GM19025 (cell line): ENCODE results near the gene STK4.
"Not testable (repeated sequence)": the region's sequence is repeated elsewhere in the genome, so short reads cannot be mapped to it uniquely, and the experiment has no call there.

Experiments used
- ATAC-seq: cut with Tn5 transposase; IDR thresholded peaks from one replicate; pipeline ENCODE4 v1.9.1; 2021; ENCODE audit warnings: mild to moderate bottlenecking, low read depth, moderate library complexity; ENCODE audit not compliant: unreplicated experiment

Gene STK4

GRCh38 chr20:44981736-44982406, 15.6 kb downstream of the STK4 start:
- ATAC-seq = no peak

DNA sequence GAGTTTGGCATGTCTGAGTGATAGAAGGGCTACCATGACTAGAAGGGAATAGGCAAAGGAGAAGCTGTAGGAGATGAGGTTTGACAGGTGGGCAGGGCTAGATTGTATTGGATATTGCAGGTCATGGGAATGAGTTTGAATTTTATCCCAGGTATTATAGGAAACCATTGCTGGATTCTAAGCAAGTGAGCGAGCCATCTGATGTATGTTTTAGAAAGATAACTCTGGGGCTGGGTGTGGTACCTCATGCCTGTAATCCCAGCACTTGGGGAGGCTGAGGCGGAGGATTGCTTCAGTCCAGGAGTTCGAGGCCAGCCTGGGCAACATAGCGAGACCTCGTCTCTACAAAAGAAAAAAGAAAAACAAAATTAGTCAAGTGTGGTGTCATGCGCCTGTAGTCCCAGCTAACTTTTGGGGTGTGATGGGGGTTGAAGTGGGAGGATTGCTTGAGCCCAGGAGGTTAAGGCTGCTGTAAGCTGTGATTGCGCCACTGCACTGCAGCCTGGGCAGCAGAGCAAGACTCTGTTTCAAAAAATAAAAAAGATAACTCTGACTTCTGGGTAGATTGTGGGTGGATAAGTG, 16.9 kb downstream of the STK4 start:
- ATAC-seq = no peak

DNA sequence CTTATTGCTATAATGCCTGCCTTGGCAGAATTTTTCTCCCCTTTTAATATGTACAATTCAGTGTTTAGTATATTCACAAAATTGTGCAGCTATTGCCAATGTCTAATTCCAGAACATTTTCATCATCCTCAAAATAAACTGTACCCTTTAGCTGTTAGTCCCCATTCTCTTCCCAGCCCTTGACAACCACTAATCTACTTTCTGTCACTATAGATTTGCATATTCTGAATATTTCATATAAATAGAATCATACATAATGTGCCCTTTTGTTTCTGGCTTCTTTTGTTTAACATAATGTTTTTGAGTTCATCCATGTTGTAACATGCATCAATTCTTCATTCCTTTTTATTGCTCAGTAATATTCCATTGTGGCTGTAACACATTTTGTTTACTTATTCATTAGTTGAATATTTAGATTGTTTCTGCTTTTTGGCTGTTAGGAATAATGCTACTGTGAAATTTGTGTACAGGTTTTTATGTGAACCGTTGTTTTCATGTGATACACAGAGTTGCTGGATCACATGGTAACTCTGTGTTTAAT, 22.4 kb downstream of the STK4 start:
- no peak for ATAC-seq

DNA sequence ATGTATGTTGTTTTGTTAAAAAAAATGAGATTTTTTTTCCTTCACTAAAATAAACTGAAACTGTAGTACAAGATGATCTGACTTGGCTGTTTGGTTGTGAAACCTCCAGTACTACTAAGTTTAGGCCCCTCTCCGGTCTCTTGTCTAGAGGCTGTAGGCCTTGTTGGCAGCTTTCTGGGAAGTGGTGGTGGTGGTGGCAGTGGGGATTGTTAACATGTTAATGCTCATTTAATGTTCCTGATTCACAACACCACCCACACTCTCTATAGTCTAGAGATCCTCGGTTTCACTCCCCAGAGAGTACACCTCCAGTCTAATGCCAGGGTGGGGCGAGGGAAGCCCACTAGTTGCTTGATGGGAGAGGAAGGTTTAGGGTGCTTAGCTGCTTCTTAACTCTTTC, 24.1 kb downstream of the STK4 start:
- ATAC-seq = no peak

- ATAC-seq = no peak
Observed at GRCh38 chr20:44990957-44991356, 24.6 kb downstream of the STK4 start.

DNA sequence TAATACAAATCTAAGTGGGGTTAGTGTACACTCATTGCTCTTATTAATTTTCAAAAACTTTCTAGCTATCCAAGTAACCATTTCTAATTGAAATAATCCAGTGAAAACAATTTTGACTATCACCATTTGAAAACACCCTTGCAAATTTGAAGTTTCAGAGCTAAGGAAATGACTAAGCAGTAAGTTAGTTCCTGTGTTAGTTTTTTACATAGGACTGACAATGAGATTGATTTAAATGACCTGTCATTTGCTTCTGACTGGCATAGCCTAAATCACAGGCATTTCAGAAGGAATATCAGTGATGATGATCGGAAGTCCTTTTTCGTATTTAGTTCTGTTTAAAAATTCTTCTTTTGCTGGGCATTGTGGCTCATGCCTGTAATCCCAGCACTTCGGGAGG, 27.0 kb downstream of the STK4 start:
- no peak for ATAC-seq

GRCh38 chr20:44997171-44997570, 30.9 kb downstream of the STK4 start:
- ATAC-seq = no peak

GRCh38 chr20:44997668-44998067, 31.4 kb downstream of the STK4 start:
- ATAC-seq = no peak

DNA sequence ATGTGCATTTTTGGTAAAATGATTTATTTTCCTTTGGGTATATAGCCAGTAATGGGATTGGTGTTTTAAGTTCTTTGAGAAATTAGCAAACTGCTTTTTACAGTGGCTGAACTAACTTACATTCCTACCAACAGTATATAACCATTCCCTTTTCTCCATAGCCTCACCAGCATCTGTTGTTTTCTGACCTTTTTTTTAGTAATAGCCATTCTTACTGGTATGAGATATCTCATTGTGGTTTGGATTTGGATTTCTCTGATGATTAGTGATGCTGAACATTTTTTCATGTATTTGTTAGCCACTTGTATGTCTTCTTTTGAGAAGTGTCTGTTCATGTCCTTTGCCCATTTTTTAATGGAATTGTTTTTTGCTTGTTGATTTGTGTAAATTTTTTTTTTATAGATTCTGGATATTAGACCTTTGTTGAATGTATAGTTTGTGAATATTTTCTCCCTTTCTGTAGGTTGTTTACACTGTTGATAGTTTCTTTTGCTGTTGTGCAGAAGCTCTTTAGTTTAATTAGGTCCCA, 42.3 kb downstream of the STK4 start:
- no peak for ATAC-seq

DNA sequence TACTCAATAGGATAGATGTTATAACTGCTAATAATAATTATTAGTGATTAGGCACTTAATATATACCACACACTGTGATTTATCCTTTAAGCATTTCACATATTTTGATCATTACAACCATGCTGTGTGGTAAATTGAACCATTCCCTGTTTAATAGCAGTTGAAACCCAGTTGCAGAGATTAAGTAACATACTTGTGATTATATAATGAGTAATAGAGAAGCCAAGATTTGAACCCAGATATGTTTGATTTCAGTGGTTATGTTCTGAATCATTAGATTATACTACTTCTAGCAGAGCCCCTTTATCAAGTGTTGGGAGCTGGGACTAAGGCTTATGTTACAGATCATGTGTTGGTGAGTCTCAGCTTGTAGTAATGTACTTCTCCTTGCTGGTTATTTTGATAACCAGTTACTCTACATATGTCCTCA, 44.1 kb downstream of the STK4 start:
- ATAC-seq = no peak

DNA sequence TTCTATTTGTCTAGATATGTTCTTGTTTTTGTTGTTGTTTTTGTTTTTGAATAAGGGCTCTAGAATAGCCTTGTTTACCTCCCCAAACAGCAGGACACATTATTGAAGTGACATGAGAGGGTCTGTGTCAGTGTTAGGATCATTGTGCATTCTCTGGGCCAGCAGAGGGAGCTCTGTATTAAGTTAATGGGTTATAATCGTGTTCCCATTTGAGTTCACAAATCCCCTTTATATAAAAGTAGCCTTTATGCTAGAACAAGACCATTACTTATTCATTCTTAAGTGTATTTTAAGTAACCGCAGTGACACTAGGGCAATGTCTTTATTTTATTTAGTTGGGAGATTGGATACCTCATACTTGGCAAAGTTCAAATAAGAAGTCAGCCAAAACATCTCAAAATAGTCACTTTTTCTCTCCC, 44.8 kb downstream of the STK4 start:
- no peak for ATAC-seq

DNA sequence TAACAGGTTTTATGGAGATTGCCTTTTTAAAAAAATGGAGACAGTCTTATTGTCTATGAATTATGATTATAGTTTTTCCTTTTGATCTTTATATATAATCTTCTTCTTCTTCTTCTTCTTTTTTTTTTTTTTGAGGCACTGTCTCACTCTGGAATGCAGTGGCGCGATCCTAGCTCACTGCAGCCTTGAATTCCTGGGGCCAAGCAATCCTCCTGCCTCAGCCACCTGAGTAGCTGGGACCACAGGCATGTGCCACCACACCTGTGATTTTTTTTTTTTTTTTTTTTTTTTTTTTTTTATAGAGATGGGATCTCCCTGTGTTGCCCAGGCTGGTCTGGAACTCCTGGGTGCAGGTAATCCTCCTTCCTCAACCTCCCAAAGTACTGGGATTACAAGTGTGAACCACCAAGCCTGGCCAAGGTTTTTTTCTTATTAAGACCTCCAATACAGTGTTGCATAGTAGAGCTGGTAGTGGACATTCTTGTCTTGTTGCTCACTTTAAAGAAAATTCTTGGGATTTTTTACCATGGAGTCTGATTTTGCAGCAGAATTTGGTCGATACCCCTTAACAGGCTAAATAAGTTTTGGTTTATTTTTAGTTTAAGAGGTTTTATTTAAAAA, 46.5 kb downstream of the STK4 start:
- ATAC-seq = no peak

DNA sequence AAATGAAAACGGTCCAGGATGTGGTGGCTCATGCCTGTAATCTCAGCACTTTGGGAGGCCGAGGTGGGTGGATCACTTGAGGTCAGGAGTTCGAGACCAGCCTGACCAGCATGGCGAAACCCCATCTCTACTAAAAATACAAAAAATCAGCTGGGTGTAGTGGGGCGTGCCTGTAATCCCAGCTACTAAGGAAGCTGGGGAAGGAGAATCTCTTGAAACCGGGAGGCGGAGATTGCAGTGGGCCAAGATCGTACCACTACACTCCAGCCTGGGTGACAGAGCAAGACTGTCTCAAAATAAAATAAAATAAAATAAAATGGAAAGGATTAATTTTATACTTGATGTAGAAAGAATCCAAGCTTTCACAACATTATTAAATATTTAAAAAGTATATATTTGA, 47.8 kb downstream of the STK4 start:
- ATAC-seq = not testable (repeated sequence)

- no peak for ATAC-seq
Observed at GRCh38 chr20:45014671-45015415, 48.5 kb downstream of the STK4 start.

- no peak for ATAC-seq
Observed at GRCh38 chr20:45016089-45016671, 49.9 kb downstream of the STK4 start.

GRCh38 chr20:45017281-45017680, 51.0 kb downstream of the STK4 start:
- no peak for ATAC-seq

- ATAC-seq = no peak
Observed at GRCh38 chr20:45017857-45018256, 51.5 kb downstream of the STK4 start.

DNA sequence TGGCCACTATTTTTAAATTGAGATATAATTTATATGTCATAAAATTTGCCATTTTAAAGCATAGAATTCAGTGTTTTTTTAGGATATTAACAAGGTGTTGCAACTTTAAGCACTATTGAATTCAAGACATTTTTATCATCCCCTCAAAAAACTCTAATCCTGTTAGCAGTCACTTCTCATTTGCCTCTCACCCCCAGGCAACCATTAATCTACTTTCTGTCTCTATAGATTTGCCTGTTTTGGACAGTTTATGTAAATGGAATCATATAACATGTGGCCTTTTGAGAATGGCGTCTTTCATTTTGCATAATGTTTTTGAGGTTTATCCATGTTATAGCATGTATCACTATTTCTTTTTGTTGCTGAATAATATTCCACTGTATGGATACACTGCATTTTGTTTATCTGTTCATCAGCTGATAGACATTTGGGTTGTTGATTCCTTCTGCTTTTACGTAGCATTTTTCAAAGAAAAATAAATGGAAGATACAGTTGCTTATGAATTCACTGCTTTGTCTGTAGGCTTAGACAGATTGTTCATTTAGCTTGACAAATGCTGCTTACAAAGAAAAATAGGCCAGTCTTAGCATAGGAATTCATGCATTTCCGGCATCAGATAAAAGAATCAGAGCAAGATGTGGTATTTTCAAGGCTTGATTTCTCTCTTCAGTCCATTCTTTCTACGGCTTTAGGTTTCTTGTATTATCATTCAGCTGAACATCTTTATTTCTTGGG, 52.9 kb downstream of the STK4 start:
- no peak for ATAC-seq

GRCh38 chr20:45019762-45020123, 53.4 kb downstream of the STK4 start:
- ATAC-seq = no peak
